Measurements from ENCODE around the gene PAX7. TPM values are rescaled to one million over a fixed set of nuclear protein-coding genes. Genes with fewer than 3 reads are reported as not detected.

The PAX7 gene
- total RNA-seq, 3 donors from 2014 or later (not counting 1 experiment from before 2014, with no cell fraction given): not detected

- Mint-ChIP-seq H3K27me3 (ENCODE audit: low read depth in 2 of 2) (peaks cover 47 to 51% of the 10 kb centered on the region in 2 donors), H3K4me1 (no peaks in the 10 kb centered on the region), H3K36me3 (no peaks in the 10 kb centered on the region), H3K4me3 (no peak overlapping the region), H3K9me3 (no peaks in the 10 kb centered on the region), H3K27ac (no peak overlapping the region)
- H3K36me3 ChIP-seq (ENCODE audit: control insufficient read depth, insufficient read depth, low read length): no peaks in the 10 kb centered on the region
- intact Hi-C loops (cut with micrococcal nuclease): no loop called here
- H3K27me3 ChIP-seq (ENCODE audit: control insufficient read depth, insufficient read depth, low read length): peaks cover 2% of the 10 kb centered on the region
- H3K9me3 ChIP-seq (ENCODE audit: control insufficient read depth, insufficient read depth, low read length): no peaks in the 10 kb centered on the region
- DNase-seq: no peak
- ATAC-seq: no peak
- no peaks in the 10 kb centered on the region for H3K4me1 ChIP-seq (ENCODE audit: control insufficient read depth, insufficient read depth, low read length)
- WGBS (ENCODE audit: insufficient coverage): 76% methylated on average over 9 of the region's 9 CpGs
- H3K27ac ChIP-seq (ENCODE audit: low read length): no peak overlapping the region
- H3K4me3 ChIP-seq (ENCODE audit: low read length): no peak overlapping the region
- no peak for TF ChIP-seq CTCF (IDR thresholded peaks at IDR 0.05)
Observed at GRCh38 chr1:18723206-18723605, 92.6 kb downstream of the PAX7 start.

- WGBS (ENCODE audit: insufficient coverage): 24% methylated on average over 18 of the region's 19 CpGs
Observed at GRCh38 chr1:18723701-18724411, 93.2 kb downstream of the PAX7 start.

GRCh38 chr1:18724801-18725200 is 94.2 kb downstream of the PAX7 start:
- H3K9me3 ChIP-seq (ENCODE audit: control insufficient read depth, insufficient read depth, low read length): no peaks in the 10 kb centered on the region
- no peak overlapping the region for H3K27ac ChIP-seq (ENCODE audit: low read length)
- no peak overlapping the region for H3K4me3 ChIP-seq (ENCODE audit: low read length)
- no peak for ATAC-seq
- no peak for TF ChIP-seq CTCF (IDR thresholded peaks at IDR 0.05)
- H3K9me3 Mint-ChIP-seq: no peaks in the 10 kb centered on the region
- H3K36me3 ChIP-seq (ENCODE audit: control insufficient read depth, insufficient read depth, low read length): no peaks in the 10 kb centered on the region
- no peaks in the 10 kb centered on the region for H3K4me1 ChIP-seq (ENCODE audit: control insufficient read depth, insufficient read depth, low read length)
- peaks cover 42 to 58% of the 10 kb centered on the region in 2 donors for H3K27me3 Mint-ChIP-seq (ENCODE audit: low read depth in 2 of 2)
- H3K4me3 Mint-ChIP-seq: no peak overlapping the region
- H3K4me1 Mint-ChIP-seq: no peaks in the 10 kb centered on the region
- DNase-seq: no peak
- WGBS (ENCODE audit: insufficient coverage): 36% methylated on average over 7 of the region's 7 CpGs
- no peak overlapping the region for H3K27ac Mint-ChIP-seq
- intact Hi-C loops (cut with micrococcal nuclease): no loop called here
- no peaks in the 10 kb centered on the region for H3K27me3 ChIP-seq (ENCODE audit: control insufficient read depth, insufficient read depth, low read length)
- H3K36me3 Mint-ChIP-seq: no peaks in the 10 kb centered on the region

More at GRCh38 chr1:18723701-18724411, 93.2 kb downstream of the PAX7 start:
- Histone ChIP-seq H3K4me1 (ENCODE audit: control insufficient read depth, insufficient read depth, low read length) (no peaks in the 10 kb centered on the region), H3K27me3 (ENCODE audit: control insufficient read depth, insufficient read depth, low read length) (peaks cover 1% of the 10 kb centered on the region), H3K9me3 (ENCODE audit: control insufficient read depth, insufficient read depth, low read length) (no peaks in the 10 kb centered on the region), H3K27ac (ENCODE audit: low read length) (no peak overlapping the region), H3K4me3 (ENCODE audit: low read length) (no peak overlapping the region), H3K36me3 (ENCODE audit: control insufficient read depth, insufficient read depth, low read length) (no peaks in the 10 kb centered on the region)
- TF ChIP-seq CTCF (IDR thresholded peaks at IDR 0.05): no peak
- ATAC-seq (no peak), DNase-seq (no peak)
- Mint-ChIP-seq H3K27ac (no peak overlapping the region), H3K4me1 (no peaks in the 10 kb centered on the region), H3K27me3 (ENCODE audit: low read depth in 2 of 2) (peaks cover 45 to 53% of the 10 kb centered on the region in 2 donors), H3K4me3 (no peak overlapping the region), H3K9me3 (no peaks in the 10 kb centered on the region), H3K36me3 (no peaks in the 10 kb centered on the region)
- intact Hi-C loops (cut with micrococcal nuclease): no loop called here
